ENCODE results near the gene NUBP2. TPM values are rescaled to one million over a fixed set of nuclear protein-coding genes. Genes with fewer than 3 reads are reported as not detected.

The NUBP2 gene
- total and polyA plus RNA-seq, 10 of the 15 experiments (the other 5 are each of a cell fraction or from before 2014, with no cell fraction given) = 1.9 to 129 (median 51.7) TPM

DNA sequence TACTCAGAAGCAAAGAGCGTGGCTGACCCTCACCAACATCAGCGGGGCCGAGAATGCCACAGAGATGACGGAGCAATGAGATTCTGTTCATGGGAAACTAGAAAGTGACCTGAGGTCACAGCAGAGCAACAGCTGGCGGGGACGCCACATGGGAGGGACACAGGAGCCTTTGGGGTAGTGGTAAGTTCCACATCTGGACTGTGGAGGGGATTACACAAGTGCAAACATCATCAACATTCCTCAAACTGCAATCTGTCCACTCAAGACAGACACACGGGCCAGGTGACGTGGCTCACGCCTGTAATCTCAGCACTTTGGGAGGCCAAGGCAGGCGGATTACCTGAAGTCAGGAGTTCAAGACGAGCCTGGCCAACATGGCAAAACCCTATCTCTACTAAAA, 32.7 kb downstream of the NUBP2 start (continued):
- TF ChIP-seq RB1 (IDR thresholded peaks at IDR 0.05; ENCODE audit: borderline replicate concordance) = no peak
- TF ChIP-seq NFYA (IDR thresholded peaks at IDR 0.05; ENCODE audit: borderline replicate concordance, low read depth, low read length) = no peak
- TF ChIP-seq CREM (IDR thresholded peaks at IDR 0.05; ENCODE audit: low read depth) = no peak
- no peak for TF ChIP-seq ZNF217 (IDR thresholded peaks at IDR 0.05)

DNA sequence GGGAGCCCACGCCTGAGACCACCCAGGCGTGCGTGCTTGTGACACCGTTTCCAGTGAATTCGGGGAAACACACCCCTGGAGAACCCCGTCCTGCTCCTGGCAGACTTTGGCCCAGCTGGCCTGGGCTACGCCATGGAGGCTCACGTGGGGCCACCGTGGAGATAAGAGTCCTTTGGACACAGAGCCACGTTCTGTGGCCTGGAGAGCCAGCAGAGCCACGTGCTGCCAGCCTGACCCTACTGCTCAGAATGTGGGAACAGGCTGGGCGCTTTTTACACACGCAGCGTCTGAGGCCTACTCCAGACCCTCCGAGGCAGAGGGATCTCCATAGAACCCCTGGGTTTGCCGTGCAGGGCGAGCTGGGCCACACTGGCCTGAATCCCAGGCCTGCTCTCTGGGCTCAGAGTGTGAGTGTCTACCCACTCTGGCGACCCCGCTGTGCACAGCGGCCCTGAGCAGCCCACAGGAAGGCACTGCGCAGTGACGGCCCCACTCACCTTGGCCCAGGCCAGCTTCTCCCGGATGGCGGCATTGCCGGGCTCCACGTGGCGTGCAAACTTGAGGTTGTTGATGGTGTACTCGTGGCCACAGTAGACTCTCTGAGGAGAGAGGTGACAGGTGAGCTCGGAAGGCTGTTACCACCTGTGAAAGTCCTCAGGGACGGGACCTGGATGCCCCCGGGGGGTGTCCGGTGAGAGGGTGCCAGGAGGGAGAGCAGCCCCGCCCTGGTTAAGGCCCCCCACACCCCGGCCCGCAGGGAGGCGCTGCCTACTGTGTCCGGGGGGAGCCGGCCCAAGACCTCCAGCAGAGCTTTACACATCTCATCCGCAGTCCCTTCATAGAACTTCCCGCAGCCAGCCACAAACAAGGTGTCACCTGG, 33.9 kb downstream of the NUBP2 start:
- no peak overlapping the region for H3K27ac ChIP-seq (ENCODE audit: control insufficient read depth, insufficient read depth)
- H3K4me1 ChIP-seq (ENCODE audit: control insufficient read depth, insufficient read depth, low read length) = no peaks in the 10 kb centered on the region
- DNase-seq (ENCODE audit: low read depth, low spot score) = no peak
- H3K9ac ChIP-seq (ENCODE audit: control insufficient read depth, insufficient read depth, low read length) = no peak overlapping the region
- no peak overlapping the region for H3K4me2 ChIP-seq (ENCODE audit: control insufficient read depth, insufficient read depth)
- WGBS (ENCODE audit: insufficient coverage, insufficient replicate concordance, low lambda C conversion rate, missing lambda C conversion rate) = 94% methylated on average over 38 of the region's 40 CpGs
- ChIA-PET SMC1A (ENCODE audit: uncharacterized antibody, unreplicated experiment) (no interaction called here), RAD21 (ENCODE audit: unreplicated experiment) (no interaction called here), CTCF (no interaction called here), POLR2A (interaction anchor here (0.5 kb wide), 1 partner anchor 21 kb away, joined by 10 read pairs; no protein-coding TSS in a partner anchor)
- no peaks in the 10 kb centered on the region for H3K9me3 ChIP-seq (replicated peaks; ENCODE audit: control insufficient read depth, insufficient read depth, low read length)
- intact Hi-C loops (cut with micrococcal nuclease; ENCODE audit: unreplicated experiment) = no loop called here
- H3K27me3 ChIP-seq (replicated peaks in 1 of 2; ENCODE audit: control insufficient read depth in 2 of 2, insufficient read depth in 2 of 2, low read length in 1 of 2) = no peaks in the 10 kb centered on the region
- no peak for FAIRE-seq
- no TSS peak for BruUV-seq (replicated peaks)
- no peak overlapping the region for H3K4me3 ChIP-seq
- in situ Hi-C loops (cut with MboI) = no loop called here
- H3K36me3 ChIP-seq (ENCODE audit: control insufficient read depth in 2 of 2, insufficient read depth in 2 of 2, low read length in 1 of 2) = no peaks in the 10 kb centered on the region; a peak in 2 of 4 replicates
- no peak for ATAC-seq
- no peaks in the 10 kb centered on the region for H4K20me1 ChIP-seq (ENCODE audit: control insufficient read depth, insufficient read depth)
- no peak overlapping the region for H2AFZ ChIP-seq (ENCODE audit: control insufficient read depth, low read depth, low read length)
- H3K79me2 ChIP-seq (ENCODE audit: control insufficient read depth, insufficient read depth, low read length) = no peaks in the 10 kb centered on the region
- TF ChIP-seq PAX5 (IDR thresholded peaks at IDR 0.05; ENCODE audit: borderline replicate concordance, low read depth, low read length) (no peak), NRF1 (conservative IDR thresholded peaks at IDR 0.05; ENCODE audit: low read depth, low read length) (no peak), POU2F2 (IDR thresholded peaks at IDR 0.05; ENCODE audit: borderline replicate concordance, low read depth, low read length) (no peak), MEF2B (IDR thresholded peaks at IDR 0.05; ENCODE audit: partially characterized antibody, poor library complexity, severe bottlenecking) (no peak), NFIC (IDR thresholded peaks at IDR 0.05; ENCODE audit: low read depth, low read length) (no peak), NBN (IDR thresholded peaks at IDR 0.05) (no peak)
- TF ChIP-seq, protein P1, sequence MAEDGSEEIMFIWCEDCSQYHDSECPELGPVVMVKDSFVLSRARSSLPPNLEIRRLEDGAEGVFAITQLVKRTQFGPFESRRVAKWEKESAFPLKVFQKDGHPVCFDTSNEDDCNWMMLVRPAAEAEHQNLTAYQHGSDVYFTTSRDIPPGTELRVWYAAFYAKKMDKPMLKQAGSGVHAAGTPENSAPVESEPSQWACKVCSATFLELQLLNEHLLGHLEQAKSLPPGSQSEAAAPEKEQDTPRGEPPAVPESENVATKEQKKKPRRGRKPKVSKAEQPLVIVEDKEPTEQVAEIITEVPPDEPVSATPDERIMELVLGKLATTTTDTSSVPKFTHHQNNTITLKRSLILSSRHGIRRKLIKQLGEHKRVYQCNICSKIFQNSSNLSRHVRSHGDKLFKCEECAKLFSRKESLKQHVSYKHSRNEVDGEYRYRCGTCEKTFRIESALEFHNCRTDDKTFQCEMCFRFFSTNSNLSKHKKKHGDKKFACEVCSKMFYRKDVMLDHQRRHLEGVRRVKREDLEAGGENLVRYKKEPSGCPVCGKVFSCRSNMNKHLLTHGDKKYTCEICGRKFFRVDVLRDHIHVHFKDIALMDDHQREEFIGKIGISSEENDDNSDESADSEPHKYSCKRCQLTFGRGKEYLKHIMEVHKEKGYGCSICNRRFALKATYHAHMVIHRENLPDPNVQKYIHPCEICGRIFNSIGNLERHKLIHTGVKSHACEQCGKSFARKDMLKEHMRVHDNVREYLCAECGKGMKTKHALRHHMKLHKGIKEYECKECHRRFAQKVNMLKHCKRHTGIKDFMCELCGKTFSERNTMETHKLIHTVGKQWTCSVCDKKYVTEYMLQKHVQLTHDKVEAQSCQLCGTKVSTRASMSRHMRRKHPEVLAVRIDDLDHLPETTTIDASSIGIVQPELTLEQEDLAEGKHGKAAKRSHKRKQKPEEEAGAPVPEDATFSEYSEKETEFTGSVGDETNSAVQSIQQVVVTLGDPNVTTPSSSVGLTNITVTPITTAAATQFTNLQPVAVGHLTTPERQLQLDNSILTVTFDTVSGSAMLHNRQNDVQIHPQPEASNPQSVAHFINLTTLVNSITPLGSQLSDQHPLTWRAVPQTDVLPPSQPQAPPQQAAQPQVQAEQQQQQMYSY (CRISPR knock-in tag; IDR thresholded peaks at IDR 0.05) = no peak
- TF ChIP-seq, protein P2, sequence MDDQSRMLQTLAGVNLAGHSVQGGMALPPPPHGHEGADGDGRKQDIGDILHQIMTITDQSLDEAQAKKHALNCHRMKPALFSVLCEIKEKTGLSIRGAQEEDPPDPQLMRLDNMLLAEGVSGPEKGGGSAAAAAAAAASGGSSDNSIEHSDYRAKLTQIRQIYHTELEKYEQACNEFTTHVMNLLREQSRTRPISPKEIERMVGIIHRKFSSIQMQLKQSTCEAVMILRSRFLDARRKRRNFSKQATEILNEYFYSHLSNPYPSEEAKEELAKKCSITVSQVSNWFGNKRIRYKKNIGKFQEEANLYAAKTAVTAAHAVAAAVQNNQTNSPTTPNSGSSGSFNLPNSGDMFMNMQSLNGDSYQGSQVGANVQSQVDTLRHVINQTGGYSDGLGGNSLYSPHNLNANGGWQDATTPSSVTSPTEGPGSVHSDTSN (IDR thresholded peaks at IDR 0.05; ENCODE audit: insufficient replicate concordance, low read depth, low read length) = no peak
- TF ChIP-seq, protein P3, sequence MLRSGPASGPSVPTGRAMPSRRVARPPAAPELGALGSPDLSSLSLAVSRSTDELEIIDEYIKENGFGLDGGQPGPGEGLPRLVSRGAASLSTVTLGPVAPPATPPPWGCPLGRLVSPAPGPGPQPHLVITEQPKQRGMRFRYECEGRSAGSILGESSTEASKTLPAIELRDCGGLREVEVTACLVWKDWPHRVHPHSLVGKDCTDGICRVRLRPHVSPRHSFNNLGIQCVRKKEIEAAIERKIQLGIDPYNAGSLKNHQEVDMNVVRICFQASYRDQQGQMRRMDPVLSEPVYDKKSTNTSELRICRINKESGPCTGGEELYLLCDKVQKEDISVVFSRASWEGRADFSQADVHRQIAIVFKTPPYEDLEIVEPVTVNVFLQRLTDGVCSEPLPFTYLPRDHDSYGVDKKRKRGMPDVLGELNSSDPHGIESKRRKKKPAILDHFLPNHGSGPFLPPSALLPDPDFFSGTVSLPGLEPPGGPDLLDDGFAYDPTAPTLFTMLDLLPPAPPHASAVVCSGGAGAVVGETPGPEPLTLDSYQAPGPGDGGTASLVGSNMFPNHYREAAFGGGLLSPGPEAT (IDR thresholded peaks at IDR 0.05; ENCODE audit: low read depth) = no peak
- TF ChIP-seq, protein P4, sequence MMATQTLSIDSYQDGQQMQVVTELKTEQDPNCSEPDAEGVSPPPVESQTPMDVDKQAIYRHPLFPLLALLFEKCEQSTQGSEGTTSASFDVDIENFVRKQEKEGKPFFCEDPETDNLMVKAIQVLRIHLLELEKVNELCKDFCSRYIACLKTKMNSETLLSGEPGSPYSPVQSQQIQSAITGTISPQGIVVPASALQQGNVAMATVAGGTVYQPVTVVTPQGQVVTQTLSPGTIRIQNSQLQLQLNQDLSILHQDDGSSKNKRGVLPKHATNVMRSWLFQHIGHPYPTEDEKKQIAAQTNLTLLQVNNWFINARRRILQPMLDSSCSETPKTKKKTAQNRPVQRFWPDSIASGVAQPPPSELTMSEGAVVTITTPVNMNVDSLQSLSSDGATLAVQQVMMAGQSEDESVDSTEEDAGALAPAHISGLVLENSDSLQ (IDR thresholded peaks at IDR 0.05) = no peak
